GM13976 (cell line): Measurements from ENCODE around the gene SLC2A11.

Experiments used
- DNase-seq: peaks from one replicate; pipeline ENCODE4 v3.0.0; 2012; ENCODE audit warnings: low spot score
- in situ Hi-C: fragments of 300-500 bp; cut with MboI; formaldehyde crosslinking; loops from one replicate; pipeline ENCODE4 v1.12.0; 2022; ENCODE audit warnings: low sequenced_read_pairs, mixed read lengths, inconsistent platforms; ENCODE audit not compliant: unreplicated experiment
- TF ChIP-seq, protein P1 (sequence below): IDR thresholded peaks from 2 replicates; pipeline ENCODE4 v1.5.1; 2012; ENCODE audit warnings: borderline replicate concordance, mild to moderate bottlenecking; ENCODE audit not compliant: insufficient read depth; ENCODE audit errors: extremely low read depth, missing control alignments, control extremely low read depth

SLC2A11 gene

DNA sequence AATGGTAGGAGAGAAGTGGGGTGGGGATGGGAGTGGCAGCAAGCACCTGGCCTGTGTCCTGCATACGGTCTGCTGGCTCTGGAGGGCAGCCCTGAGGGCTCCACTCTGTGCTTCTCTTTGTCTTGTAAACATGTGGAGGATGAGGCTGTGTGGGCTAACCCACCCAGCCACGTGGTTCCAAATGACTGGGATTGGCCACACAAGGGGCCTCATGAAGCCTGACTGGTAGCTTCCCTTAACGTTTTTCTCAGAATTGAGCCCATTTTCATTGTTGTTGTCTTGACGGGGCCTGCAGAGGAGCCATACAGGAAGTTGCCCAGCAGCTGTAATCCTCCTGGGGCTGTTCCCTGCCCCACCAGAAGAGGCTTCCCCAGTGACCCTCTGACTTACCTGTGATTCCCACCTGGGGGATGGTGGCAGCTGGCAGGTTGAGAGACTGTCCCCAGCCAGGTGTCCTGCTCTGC, 36.9 kb upstream of the SLC2A11 start:
- in situ Hi-C loops, result no loop called here
- no peak for DNase-seq
- TF ChIP-seq, protein P1, sequence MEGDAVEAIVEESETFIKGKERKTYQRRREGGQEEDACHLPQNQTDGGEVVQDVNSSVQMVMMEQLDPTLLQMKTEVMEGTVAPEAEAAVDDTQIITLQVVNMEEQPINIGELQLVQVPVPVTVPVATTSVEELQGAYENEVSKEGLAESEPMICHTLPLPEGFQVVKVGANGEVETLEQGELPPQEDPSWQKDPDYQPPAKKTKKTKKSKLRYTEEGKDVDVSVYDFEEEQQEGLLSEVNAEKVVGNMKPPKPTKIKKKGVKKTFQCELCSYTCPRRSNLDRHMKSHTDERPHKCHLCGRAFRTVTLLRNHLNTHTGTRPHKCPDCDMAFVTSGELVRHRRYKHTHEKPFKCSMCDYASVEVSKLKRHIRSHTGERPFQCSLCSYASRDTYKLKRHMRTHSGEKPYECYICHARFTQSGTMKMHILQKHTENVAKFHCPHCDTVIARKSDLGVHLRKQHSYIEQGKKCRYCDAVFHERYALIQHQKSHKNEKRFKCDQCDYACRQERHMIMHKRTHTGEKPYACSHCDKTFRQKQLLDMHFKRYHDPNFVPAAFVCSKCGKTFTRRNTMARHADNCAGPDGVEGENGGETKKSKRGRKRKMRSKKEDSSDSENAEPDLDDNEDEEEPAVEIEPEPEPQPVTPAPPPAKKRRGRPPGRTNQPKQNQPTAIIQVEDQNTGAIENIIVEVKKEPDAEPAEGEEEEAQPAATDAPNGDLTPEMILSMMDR, result no peak

DNA sequence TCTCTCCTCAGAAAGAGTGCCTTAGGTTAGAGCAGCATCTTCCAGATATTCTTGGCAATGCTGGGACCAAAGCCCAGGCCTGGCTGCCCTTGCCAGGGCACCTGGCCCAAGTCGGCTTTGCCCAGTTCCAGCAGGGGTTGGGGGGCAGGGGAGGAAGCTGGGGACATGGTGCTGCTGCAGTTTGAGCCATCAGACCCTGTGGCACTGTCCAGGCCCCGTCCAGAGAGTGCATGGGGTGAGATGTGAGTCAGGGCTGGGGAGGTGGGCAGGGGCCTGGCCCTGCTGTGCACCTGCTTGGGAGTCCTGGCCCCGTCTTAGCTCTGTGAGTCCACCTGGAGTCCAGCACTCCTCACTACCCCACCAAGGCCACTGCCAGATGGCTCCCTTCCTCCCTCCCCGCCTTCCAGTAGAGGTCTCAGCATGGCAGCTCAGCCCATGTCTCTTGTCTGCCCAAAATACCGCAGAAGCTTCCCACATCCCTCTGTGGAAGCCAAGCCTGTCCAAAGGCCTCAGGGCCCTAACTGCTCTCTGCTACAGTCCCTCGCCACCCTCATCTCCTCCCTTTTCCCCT, 35.5 kb upstream of the SLC2A11 start:
- TF ChIP-seq, protein P1, result no peak
- in situ Hi-C loops, result no loop called here
- no peak for DNase-seq

DNA sequence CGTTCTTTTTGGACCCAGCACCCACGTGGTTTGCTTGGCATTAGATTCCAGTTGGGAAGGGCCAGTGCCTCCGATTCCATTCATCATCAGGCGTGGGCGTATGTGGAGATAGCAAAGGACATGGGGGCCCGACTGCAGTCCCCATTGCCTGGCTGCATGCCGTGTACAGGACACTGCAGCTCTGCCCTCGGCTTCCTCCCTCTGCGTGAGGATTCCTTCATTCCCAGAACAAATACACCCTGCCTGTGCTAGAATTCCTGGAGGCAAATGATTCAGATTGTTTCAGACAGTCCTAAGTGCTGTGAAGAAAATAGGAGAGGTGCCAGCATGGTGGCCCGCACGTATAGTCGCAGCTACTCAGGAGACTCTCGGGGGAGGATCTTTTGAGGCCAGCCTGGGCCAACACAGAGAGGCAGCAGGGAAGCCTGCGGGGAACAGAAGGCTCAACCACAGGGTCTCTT, 34.3 kb upstream of the SLC2A11 start:
- in situ Hi-C loops, result no loop called here
- TF ChIP-seq, protein P1, result no peak
- DNase-seq, result no peak

DNA sequence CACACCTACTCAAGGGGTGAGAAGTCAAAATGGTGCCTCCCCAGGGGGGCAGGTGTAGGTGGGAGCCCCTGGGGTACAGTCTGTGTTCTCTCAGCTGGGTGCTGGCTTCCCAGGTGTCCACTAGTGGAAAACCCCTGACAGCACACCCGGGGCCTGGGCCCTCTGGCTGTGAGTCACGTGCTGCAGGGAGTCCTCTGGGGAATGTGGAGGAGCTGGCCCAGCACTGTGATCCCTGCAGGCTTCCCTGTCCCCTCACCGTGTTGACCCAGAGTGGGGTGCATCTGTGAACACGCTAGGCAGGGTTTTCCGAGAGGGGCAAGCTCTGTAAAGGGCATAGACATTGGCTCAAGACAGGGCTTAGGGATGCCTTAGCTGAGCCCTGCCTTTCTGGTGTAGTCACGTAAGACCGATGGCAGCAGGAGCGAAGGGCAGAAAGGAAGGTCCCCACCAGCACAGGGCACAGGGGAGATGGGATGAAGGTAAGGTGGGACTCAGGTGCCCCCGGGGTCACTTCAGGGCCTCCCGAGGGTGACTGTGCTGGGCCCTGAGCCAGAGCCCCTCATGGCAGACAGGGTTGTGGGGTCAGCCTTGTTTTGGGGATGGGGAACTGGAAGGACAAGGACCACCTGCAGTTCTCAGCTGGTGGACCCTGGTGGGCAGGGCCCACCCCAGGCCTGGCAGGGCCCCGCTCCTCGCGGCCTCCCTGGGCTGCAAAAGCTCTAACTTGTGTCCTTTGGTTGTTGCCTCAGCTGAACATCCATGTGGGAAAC, 33.0 kb upstream of the SLC2A11 start:
- no peak for DNase-seq
- in situ Hi-C loops, result no loop called here
- TF ChIP-seq, protein P1, result no peak

DNA sequence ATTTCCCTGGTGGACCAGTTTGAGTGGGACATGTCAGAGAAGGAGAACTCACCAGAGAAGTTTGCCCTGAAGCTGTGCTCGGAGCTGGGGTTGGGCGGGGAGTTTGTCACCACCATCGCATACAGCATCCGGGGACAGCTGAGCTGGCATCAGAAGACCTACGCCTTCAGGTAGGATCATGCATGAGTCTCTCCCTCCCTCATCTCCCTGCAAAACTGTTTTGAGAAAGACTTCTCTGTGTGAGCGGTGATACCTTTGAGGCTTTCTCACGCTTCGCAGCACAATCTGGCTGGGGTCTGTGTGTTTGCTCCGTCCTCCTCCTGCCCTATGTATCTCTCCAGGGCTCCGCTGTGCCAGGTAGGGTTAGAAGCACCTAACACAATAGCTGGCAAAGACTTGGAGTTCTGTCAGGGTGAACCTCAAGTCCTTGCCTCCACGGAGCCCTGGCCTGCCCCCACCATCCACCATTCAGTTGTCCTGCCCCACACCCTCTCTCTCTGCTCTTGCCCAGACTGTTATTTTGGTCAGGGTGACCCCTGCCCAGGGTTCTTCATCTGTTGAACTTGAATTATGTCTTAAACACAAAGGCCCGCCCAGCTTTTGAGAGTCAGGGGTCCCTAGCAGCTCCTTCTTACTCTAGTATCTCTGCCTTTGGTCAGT, 32.3 kb upstream of the SLC2A11 start:
- TF ChIP-seq, protein P1, result no peak
- DNase-seq, result no peak
- in situ Hi-C loops, result no loop called here

DNA sequence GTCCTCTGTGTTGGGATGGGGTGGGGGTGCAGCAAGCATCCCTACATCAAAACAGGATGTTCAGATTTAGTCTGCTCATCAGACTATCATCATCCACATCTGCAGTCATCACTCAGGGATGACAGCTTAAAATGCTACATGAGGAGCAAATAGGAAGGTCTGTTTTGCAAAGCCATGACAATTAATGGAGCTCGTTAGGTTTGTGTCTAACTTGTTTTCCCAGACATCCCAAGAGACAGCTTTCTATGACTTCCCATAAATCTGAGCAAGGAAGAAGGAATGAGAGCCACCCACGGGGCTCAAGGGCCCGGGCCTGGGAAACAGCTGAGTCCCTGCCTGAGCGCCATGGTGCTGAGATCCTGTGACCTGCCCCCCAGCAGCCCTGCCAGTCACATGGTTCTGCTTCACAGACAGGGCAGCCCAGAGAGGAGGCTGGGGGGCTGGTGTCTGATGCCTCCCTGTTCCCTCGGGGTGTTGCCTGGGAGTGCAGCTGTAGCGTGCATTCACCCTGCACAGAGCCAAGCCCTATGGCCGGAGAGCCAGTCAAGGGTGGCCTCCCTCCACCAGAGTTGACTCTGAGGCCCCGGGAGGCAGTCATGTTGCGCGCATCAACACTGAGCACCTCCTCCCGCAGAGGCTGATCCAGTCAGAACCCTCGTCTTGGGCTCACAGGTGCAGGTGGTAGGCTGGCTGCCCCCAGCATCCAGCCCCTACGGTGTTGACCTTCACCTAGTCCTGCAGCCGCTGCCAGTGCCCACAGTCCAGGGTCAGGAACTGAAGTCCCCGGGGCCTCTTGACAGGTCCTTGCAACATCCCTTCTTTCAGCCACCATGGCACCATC, 30.9 kb upstream of the SLC2A11 start:
- TF ChIP-seq, protein P1, result no peak
- in situ Hi-C loops, result no loop called here
- DNase-seq, result no peak
